NCI-H1694 (cell line): ENCODE data around the gene TRMO.
"Not testable (repeated sequence)": the region's sequence is repeated elsewhere in the genome, so short reads cannot be mapped to it uniquely, and the experiment has no call there.

Experiments
- DNase-seq: peaks from one replicate; lab custom pipeline; 2025; lab: John Stamatoyannopoulos, UW

TRMO gene, protein sequence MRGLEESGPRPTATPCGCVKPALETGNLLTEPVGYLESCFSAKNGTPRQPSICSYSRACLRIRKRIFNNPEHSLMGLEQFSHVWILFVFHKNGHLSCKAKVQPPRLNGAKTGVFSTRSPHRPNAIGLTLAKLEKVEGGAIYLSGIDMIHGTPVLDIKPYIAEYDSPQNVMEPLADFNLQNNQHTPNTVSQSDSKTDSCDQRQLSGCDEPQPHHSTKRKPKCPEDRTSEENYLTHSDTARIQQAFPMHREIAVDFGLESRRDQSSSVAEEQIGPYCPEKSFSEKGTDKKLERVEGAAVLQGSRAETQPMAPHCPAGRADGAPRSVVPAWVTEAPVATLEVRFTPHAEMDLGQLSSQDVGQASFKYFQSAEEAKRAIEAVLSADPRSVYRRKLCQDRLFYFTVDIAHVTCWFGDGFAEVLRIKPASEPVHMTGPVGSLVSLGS

DNA sequence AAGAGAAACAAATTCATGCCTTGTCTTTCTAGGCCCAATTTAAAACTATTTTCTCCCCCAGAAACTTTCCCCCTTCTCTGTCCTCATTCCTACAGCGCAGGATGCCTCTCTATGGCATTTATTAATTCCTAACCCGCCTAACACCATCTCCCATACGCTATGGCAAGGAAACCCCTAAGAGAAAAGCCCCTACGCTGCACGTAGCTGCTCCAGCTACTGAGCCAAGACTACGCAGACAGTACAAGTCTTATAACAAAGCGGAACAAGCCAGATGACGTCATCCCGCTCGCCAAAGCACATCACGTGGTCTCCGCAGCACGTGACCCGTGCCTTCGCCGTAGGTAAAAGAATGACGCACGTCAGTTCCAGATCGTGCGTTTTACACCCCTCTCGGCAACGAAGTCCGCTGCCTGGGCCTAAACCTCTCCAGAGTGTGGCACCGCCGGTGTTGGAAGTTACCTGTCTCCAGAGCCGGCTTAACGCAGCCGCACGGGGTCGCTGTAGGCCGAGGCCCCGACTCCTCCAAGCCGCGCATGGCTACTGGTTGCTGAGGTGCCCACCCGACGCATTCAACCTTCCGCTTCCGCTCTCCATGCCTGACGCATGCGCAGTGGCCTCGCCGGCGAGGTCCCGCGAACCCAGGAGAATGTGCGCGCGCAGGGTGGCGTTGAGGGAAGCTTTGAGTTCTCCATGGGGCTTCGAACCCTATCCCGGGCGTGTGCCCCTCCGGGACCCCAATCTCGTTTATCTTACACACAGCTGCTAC lies at the start of gene TRMO:
TRMO (minus strand) TSS at position 542 of the 766 bp plus-strand sequence; CDS start at position 535, 7 bp downstream.
- DNase-seq, result peak; percentile 94

DNA sequence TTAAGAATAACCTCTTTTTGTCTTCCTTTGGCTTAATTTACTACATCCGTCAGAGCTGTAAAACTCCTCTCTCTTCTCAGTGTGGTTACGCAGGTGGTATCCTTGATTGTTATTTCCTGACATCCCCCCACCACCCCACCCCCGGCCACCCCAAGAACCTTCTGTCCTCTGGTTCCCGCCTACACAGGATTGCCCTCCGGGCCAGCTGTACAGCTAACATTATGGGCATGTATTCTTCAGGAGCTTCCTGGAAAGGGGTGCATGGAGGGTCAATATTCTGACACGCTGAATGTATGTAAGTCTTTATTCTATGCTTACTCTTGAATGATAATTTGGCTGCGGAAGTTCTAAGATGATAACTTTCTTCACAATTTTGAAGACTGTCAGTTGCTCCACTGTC lies 47.9 kb upstream of the TRMO start:
- DNase-seq, result no peak

DNA sequence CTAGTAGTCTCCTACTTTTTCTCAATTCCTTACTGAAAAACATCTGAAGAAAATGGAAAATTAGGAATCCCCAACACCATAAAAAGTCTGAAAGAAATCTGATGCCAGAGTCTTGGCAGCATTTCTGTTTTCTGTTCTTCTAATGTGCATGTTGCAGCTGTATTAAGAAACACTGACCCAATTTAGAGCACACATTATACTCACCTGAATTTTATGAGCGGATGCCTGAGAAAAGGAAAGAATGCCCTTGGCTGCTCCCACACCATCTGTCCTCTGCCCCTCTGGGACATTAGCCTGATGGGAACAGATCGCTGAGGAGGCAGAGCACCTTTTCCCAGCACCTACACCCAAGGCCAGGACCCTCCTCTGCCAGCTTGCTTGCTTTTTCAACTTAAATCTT lies 46.7 kb upstream of the TRMO start:
- no peak for DNase-seq

DNA sequence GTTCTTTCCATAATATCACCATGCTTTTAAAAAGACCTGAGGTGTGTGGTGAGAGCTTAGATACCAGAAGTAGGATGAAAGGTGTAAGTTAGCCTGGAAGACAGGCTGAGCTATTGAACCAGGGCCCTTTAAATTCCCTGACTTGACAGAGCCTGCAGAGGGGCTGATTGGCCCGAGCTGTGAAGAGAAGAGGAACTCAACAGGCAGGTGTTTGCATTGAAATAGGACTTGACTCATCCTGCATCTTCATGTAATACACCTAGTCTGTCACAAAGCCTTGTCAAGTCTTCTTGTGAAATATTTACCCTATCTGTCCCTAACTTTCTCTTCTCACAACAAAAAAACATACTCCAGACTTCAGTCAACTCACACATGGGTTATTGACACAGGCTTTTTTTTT lies 44.2 kb upstream of the TRMO start:
- DNase-seq, result no peak

DNA sequence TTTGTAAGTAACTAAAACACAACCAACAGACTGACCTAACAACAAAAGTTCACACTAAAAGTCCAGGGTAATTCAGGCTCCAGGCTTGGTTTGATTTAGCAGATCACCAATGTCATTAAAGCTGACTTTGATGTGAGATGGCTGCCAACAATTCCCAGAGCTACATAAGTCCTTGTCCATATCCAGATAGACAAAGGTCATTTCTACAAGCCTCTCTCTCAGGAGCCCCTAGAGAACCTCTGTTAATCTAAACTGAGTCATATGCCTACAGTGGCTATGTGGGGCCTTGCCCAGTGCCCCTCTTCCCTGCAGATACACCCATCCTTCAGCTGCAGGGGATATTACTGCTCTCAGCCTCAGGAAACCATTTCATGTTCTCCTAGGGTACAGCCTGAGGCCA lies 42.6 kb upstream of the TRMO start:
- no peak for DNase-seq

DNA sequence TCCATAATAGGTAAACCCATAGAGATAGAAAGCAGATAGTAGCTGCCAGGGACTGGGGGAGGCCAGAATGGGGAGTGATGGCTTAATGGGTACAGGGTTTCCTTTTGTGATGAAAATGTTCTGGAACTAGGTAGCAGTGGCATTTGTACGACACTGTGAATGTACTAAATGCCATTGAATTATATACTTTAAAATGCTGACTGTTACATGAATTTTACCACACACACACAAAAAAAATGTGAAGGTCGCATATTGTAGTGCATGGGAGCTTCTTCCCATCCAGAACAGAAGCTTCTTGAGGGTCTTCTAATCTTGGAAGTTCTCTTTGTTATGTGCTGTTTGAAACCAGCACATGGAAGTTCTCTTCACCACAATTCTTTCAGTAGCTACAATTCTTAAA lies 40.9 kb upstream of the TRMO start:
- DNase-seq, result no peak

DNA sequence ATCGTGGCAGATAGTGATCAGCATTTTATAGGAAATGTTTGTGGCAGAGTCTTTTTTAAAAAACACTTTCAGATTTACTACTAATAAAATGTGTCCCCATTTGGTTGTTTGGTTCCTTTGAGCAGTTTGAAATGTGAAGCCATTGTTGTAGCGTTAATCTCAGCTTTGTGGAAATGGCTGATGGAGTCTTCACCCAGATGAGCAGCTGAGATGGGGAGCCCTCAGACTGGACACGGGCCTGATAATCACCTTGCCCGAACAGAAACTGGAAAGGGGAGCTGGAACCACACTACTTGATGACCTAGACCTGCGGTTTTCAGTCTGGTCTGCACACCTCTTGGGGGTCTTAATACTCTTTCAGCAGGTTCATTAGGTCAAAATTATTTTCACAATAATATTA lies 40.3 kb upstream of the TRMO start:
- DNase-seq, result no peak

DNA sequence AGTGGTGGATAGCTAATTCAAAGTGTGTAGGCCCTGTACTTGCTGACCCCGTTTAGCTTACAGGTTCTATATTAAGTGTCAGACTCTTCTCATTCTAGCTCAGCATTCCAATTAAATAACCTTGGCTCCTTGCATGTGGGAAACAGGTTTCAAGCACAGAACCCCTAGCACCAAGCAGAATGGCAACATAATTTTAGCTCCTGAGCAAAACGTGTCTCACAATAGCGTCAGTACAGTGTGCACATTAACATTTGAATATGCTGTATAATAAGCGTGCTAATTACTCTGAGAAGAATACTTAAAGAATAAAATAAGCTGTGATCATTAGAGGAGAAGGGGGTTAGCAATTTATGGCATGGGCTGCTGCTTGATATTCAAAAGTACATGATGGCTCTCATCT lies 39.8 kb upstream of the TRMO start:
- DNase-seq, result no peak

DNA sequence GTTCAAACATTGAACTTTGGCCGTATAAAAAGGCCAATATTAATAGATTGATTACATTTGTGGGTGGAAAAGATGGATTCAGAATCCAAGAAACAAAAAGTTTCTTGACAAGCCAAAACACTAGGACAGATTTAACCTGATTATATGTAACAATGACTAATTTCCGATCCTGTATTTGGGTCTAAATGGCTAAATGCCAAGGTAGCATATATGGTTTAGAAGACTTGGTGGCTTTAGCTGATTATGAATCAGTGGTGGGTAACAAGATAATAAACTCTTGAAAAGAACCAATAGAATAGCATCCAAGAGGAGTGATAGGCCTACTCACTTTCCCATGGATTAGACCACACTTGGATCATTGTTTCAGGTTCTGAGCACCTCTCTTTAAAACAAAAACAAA lies 39.1 kb upstream of the TRMO start:
- DNase-seq, result no peak

DNA sequence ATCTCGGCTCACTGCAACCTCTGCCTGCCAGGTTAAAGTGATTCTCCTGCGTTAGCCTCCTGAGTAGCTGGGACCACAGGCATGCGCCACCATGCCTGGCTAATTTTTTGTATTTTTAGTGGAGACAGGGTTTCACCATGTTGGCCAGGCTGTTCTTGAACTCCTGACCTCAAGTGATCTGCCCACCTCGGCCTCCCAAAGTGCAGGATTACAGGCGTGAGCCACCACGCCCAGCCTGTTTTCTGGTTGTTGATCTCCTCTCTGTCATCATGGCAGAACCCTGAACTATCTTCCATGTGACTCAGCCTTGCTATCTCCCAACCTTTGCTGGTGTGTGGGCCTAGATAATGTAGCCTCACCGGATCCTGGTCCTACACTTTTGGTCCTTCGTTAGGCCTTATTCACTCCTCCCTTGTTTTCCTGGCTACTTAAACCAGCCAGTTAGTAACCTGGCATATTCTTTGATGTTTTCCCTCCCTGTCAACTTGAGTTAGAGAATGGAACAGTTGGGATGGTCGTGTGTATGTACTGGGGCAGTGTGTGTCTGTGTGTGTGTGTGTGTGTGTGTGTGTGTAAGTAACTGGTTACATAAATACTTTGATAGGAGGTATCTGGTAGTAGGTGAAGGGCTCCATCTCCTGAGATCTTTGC lies 38.5 kb upstream of the TRMO start:
- DNase-seq, result not testable (repeated sequence)

DNA sequence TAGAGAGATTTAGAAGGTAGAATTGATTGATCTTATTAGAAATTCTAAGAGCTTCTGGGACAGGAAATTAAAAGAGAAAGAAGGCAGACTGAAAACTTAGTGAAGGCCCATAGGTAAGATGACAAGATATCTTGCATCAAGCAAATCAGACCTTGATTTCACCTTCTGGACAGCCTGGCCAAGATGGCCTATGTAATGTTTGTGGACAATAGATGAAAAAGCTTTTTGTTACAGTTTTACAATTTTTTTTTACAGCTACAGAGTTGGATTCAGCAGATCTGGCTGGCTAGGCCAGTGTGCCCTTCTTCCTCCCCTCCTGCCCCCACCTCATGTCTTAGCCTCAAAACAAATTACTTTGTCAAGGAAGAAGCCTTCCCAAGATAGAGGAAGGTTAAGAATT lies 37.3 kb upstream of the TRMO start:
- DNase-seq, result no peak

DNA sequence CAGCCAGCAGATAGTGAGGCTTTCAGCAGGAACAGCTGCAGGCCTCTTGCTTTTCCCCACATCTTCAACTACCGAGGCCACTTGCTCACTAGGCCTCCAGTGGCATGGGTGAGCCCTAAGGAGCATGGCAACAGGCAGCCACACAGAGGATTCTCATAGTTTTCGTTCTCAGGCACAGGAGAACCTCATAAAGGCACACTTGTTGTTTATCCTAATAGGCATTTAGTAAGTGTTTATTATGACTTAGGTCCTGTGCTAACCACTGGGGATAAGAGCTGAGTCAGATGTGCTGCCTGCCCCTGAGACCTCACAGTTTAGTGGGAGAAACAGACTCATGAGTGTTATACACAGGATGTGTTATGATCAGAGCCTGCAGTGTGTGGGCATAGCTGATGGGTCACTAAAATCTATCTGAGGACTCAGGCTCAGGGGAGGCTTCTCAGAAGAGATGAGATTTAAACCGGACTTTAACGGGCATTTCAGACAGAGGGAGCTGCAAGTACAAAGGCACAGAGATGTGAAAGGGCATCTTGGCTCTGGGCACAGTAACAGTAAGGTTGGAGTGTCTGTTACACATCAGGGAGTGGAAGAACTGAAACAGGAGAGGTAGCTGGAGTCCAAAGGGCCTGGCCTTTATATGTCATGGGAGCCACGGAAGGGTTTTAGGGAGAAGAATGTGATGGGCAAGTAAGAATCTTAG lies 36.7 kb upstream of the TRMO start:
- DNase-seq, result no peak

DNA sequence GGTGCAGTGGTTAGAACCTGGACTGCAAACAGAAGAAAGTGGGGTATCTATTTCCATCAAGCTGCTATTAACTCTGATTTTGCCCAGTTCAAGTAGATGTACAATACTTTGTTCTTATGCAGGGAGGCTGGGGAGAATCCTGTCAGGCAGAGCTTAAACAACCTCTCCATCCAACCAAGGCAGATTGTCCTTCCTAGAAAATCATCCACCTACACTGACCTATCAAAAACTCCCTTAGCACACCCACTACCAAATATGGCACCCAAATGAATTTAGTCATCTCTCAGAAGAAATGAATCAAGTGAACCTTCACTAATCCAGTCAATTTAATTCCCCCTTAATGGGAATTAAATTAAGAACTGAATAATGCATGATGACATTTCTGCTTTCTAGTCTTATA lies 34.0 kb upstream of the TRMO start:
- no peak for DNase-seq

DNA sequence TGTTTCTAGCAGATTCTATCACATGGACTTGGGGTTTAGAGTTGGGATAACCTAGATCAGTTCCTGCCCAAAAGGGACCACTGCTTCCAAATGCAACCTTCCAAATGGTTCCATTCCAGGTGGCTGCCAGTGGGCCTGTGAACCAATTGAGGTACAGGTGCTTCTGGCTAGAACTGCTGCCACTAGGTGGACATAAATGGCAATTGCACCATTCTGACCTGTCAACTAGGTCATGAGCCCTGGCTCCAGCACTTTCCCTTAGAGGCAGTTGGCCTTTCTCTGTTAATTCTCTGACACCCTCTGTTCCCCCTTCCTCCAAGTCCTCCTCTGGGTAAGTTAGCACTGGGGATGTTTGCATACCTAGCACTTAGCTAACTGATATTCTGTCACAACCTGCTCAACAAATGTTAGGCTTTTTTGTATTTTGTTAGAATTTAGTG lies 32.3 kb upstream of the TRMO start:
- peak; percentile 59 for DNase-seq

DNA sequence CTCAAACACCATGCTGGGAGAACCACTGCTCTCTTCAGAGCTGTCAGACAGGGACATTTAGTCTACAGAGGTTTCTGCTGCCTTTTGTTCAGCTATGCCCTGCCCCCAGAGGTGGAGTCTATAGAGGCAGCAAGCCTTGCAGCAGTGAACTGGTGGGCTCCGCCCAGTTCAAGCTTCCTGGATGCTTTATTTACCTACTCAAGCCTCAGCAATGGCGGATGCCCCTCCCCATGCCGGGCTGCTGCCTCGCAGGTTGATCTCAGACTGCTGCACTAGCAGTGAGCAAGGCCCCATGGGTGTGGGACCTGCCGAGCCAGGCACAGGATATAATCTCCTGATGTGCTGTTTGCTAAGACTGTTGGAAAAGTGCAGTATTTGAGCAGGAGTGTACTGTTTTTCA lies 28.6 kb upstream of the TRMO start:
- DNase-seq, result not testable (repeated sequence)

DNA sequence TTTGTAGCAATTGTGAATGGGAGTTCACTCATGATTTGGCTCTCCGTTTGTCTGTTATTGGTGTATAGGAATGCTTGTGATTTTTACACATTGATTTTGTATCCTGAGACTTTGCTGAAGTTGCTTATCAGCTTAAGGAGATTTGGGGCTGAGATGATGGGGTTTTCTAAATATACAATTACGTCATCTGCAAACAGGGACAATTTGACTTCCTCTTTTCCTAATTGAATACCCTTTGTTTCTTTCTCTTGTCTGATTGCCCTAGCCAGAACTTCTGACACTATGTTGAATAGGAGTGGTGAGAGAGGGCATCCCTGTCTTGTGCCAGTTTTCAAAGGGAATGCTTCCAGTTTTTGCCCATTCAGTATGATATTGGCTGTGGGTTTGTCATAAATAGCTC lies 24.8 kb upstream of the TRMO start:
- DNase-seq, result not testable (repeated sequence)

DNA sequence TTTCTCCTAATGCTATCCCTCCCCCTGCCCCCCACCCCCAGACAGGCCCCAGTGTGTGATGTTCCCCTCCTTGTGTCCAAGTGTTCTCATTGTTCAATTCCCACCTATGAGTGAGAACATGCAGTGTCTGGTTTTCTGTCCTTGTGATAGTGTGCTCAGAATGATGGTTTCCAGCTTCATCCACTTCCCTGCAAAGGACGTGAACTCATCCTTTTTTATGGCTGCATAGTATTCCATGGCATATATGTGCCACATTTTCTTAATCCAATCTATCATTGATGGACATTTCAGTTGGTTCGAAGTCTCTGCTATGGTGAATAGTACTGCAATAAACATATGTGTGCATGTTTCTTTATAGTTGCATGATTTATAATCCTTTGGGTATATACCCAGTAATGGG lies 23.2 kb upstream of the TRMO start:
- DNase-seq, result not testable (repeated sequence)

DNA sequence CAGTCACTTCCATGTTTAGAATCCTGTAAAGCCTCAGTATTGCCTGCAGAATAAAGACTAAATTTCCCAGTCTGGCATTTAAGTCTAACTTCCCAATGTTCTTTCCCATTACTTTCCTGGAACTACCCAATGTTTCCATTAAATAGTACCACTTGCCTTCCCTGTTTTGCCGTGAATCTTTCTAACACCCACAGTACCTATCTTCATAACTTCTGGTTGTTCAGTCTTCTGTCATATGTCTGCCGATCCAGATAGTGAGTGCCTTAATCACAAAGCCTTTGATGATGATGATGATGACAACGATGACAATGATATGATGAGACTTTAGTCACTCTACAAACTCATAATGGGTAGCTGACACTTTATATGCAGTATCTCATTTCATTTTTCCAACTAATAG lies 22.3 kb upstream of the TRMO start:
- DNase-seq, result no peak

DNA sequence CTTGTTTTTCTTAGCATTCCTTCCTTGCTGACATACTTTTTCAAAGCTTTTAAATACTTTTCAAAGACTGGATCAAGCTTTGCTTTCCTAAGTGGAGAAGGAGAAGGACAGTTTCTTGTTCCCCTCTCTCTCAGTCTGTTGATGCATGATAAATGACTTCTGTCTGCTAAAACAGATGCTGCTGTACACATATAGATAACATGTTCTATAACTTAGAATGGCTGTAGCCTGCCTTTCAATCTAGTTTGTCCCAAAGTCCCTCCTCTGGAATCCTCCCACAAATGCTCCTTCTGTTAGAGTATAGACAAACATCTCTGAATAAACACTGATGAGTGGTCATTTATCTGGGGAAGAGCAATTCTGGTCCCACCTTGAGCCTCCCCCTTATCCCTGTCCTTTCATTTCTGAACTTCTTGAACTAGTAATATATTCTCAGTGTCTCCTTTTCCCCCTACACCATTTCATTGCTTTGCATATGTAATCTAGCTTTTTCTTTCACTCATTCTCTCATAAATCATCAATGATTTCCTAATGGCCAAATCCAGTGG lies 21.1 kb upstream of the TRMO start:
- no peak for DNase-seq

DNA sequence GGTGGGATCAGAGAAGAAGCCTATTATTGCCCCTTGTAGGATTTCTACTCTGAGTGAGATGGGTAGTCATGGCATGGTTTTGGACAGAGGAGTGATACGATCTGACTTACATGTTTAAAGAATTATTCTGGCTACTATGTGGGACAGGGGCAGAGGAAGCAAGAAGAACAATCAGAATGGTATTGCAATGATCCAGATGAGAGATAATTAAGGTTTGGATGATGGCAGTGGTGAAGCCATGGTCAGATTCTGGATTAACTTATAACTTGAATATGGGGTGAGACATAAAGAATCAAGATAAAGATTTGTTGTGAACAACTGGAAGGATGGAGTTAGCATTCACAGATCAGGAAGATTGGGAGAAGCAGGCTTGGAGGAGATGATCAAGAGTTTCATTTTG lies 19.0 kb upstream of the TRMO start:
- no peak for DNase-seq

DNA sequence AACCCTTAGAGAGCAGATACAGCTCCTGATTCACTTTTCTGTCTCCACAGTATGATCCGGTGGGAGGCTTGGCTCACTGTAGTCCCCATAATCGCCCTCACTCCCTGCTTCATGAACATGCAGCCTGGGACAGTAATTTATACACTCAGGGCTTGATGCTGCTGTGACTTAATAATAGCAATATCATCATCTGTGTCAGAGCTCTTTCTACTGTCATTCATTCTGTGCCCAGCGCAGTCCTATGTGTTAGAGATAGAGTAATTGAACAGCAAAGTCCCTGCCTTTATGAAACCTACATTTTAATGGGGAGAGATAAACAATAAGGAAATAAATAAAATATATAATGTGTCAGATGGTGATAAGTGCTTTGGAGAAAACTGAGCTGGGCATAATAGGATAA lies 18.4 kb upstream of the TRMO start:
- no peak for DNase-seq

DNA sequence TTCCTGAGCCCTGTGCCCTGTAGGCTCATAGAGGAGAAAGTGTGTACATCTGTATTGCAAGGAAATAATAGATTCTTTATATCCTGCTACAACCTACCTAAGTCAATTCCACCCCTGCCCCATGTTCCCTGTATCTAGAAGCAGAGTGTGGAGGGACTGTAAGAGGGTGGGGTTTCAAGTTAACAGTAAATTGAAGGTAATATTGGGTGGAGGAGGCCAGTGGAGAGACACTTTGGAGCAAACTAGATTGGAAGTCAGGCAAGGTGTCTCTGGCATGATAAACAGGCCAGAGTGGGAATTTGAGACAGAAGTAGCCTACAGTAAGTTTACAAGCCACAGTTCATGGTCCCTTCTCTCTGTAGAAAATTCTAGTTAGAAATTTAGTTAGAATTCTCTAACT lies 17.9 kb upstream of the TRMO start:
- no peak for DNase-seq
